Activated B cell treated with CpG ODN at 0.5 μM for 24 hours (primary cell): ENCODE results near the gene MAST2. TPM values are rescaled to one million over a fixed set of nuclear protein-coding genes. Genes with fewer than 3 reads are reported as not detected.

Source experiments
- ATAC-seq: fragments of 200-7000 bp; cut with Tn5 transposase; one replicate; pipeline ENCODE4 v1.10.0; 2021; ENCODE audit warnings: low read depth, mild to moderate bottlenecking, moderate library complexity
- CTCF ChIA-PET: fragments of 350-600 bp; sonication (Branson Sonifier 250); formaldehyde crosslinking; loops from one replicate; lab custom pipeline; 2021; ENCODE audit warnings: antibody characterized with exemption; lab: Charles Lee
- POLR2A ChIA-PET: fragments of 350-600 bp; sonication (Branson Sonifier 250); formaldehyde crosslinking; loops from one replicate; lab custom pipeline; 2021; ENCODE audit warnings: antibody characterized with exemption; lab: Charles Lee
- DNase-seq: peaks from one replicate; pipeline ENCODE4 v3.0.0; 2022
- H3K27ac Mint-ChIP-seq: one replicate; pipeline ENCODE4 v1.8.0; 2020; ENCODE audit warnings: mixed read lengths
- H3K27me3 Mint-ChIP-seq: one replicate; pipeline ENCODE4 v1.8.0; 2021; ENCODE audit warnings: mixed read lengths
- H3K36me3 Mint-ChIP-seq: one replicate; pipeline ENCODE4 v1.8.0; 2021; ENCODE audit warnings: low read depth, mixed read lengths
- H3K4me1 Mint-ChIP-seq: one replicate; pipeline ENCODE4 v1.8.0; 2021; ENCODE audit warnings: mixed read lengths
- H3K4me3 Mint-ChIP-seq: one replicate; pipeline ENCODE4 v1.8.0; 2020; ENCODE audit warnings: mild to moderate bottlenecking, mixed read lengths
- H3K9me3 Mint-ChIP-seq: one replicate; pipeline ENCODE4 v1.8.0; 2020; ENCODE audit warnings: mixed read lengths
- CTCF ChIP-seq: fragments of 200-600 bp; IDR thresholded peaks from one replicate; pipeline ENCODE4 v1.8.0; 2022; ENCODE audit warnings: antibody characterized with exemption, mild to moderate bottlenecking
- intact Hi-C: fragments of 100-400 bp; cut with micrococcal nuclease; formaldehyde crosslinking; loops from one replicate; pipeline ENCODE4 v1.15.1; 2024
- total RNA-seq: library from RNA; stranded (reverse); gene quantifications from 2 replicates; pipeline ENCODE4 v1.2.3, GENCODE V29; 2022

Gene MAST2
- total RNA-seq, 1 donor from 2014 or later: 20.9 TPM

DNA sequence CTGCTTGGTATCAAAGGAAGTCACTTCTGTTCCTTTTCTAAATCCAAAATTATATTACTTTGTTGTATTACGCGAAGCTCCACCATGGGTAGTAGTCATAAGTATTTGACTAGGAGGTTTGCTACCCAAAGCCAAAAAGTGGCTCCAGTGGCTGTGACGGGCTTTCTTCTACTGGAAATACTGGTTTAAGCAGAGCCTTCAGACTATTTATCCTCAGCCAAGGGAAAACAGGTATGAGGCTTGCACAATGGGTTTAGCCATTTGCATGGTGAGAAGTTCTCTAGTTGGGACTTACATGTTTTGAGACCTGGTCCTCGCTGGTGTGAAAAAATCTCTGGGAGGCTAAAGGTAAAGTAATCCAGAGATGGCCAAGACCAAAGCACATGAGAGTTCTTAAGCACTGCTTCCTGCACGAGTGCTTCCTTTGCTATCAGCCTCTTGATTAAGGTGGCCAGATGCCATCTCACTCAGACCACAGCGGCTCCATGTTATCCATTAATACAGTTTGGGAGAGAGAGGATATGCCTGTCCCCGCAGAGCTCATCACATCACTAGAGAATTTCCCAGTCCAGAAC, 207.8 kb downstream of the MAST2 start:
- DNase-seq (no peak), ATAC-seq (no peak)
- Mint-ChIP-seq H3K4me3 (no peak overlapping the region), H3K4me1 (no peaks in the 10 kb centered on the region), H3K36me3 (peaks cover 41% of the 10 kb centered on the region), H3K27me3 (no peaks in the 10 kb centered on the region), H3K27ac (no peak overlapping the region), H3K9me3 (no peaks in the 10 kb centered on the region)
- POLR2A ChIA-PET: no interaction called here
- CTCF ChIA-PET: no interaction called here
- TF ChIP-seq CTCF: no peak
- intact Hi-C loops: no loop called here

GRCh38 chr1:46012236-46012635, 208.8 kb downstream of the MAST2 start:
- CTCF ChIA-PET: no interaction called here
- no peaks in the 10 kb centered on the region for H3K9me3 Mint-ChIP-seq
- H3K4me1 Mint-ChIP-seq: no peaks in the 10 kb centered on the region
- TF ChIP-seq CTCF: no peak
- no peak overlapping the region for H3K4me3 Mint-ChIP-seq
- DNase-seq (no peak), ATAC-seq (no peak)
- H3K27ac Mint-ChIP-seq: no peak overlapping the region
- POLR2A ChIA-PET: no interaction called here
- intact Hi-C loops: no loop called here
- no peaks in the 10 kb centered on the region for H3K27me3 Mint-ChIP-seq
- H3K36me3 Mint-ChIP-seq: peaks cover 33% of the 10 kb centered on the region

- TF ChIP-seq CTCF: no peak
- CTCF ChIA-PET: no interaction called here
- H3K27ac Mint-ChIP-seq: no peak overlapping the region
- DNase-seq (no peak), ATAC-seq (no peak)
- peaks cover 19% of the 10 kb centered on the region for H3K36me3 Mint-ChIP-seq
- H3K9me3 Mint-ChIP-seq: no peaks in the 10 kb centered on the region
- intact Hi-C loops: no loop called here
- no peaks in the 10 kb centered on the region for H3K4me1 Mint-ChIP-seq
- no peak overlapping the region for H3K4me3 Mint-ChIP-seq
- no peaks in the 10 kb centered on the region for H3K27me3 Mint-ChIP-seq
- POLR2A ChIA-PET: no interaction called here
Observed at GRCh38 chr1:46013581-46013980, 210.2 kb downstream of the MAST2 start.

DNA sequence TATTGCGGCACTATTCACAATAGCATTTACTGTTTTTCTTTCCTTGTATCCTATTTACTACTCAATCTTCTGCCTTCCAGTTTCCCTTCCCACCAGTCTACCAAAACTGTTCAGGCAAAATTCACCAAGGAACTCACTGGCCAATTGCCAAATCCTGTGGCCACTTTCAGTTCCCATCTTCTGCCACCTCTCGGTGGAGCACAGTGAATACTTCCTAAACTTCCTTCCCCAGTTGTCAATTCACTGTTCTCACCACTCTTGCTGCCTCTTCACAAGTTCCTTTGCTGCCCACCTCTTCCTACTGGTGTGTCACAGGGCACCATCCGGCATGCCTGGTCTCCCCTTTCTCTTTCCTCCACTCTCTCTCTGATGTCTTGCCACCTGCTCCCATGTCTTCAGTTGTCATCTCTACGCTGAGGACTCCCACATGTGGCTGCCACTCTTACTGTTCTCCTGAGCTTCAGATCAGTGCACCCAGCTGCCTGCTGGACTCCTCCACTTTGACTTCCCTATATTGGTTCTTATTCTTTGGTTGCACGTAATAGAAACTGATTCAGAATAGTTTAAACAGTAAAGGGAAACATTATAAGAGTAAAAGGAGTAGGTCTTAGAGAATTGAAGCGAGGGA, 214.6 kb downstream of the MAST2 start:
- CTCF ChIA-PET: no interaction called here

GRCh38 chr1:46019348-46019747, 215.9 kb downstream of the MAST2 start:
- peaks cover 7% of the 10 kb centered on the region for H3K36me3 Mint-ChIP-seq
- CTCF ChIA-PET: no interaction called here
- no peak overlapping the region for H3K27ac Mint-ChIP-seq

More for the DNA sequence above, 214.6 kb downstream of the MAST2 start:
- intact Hi-C loops: no loop called here
- ATAC-seq: no peak
- TF ChIP-seq CTCF: no peak
- Mint-ChIP-seq H3K4me3 (no peak overlapping the region), H3K27ac (no peak overlapping the region), H3K9me3 (no peaks in the 10 kb centered on the region), H3K36me3 (peaks cover 2% of the 10 kb centered on the region), H3K27me3 (no peaks in the 10 kb centered on the region), H3K4me1 (no peaks in the 10 kb centered on the region)
- no peak for DNase-seq
- POLR2A ChIA-PET: no interaction called here

More at GRCh38 chr1:46019348-46019747, 215.9 kb downstream of the MAST2 start:
- H3K4me1 Mint-ChIP-seq: no peaks in the 10 kb centered on the region
- no peak for DNase-seq
- H3K27me3 Mint-ChIP-seq: no peaks in the 10 kb centered on the region
- ATAC-seq: no peak
- POLR2A ChIA-PET: no interaction called here
- no peak for TF ChIP-seq CTCF
- intact Hi-C loops: no loop called here
- no peaks in the 10 kb centered on the region for H3K9me3 Mint-ChIP-seq
- no peak overlapping the region for H3K4me3 Mint-ChIP-seq
